ENCODE results near the gene IL4I1.

IL4I1 gene

GRCh38 chr19:49858088-49858985 lies 38.4 kb downstream of the IL4I1 start:
- peaks cover 0 to 3% (median 0%) of the 10 kb centered on the region in 4 experiments for H3K4me1 ChIP-seq (ENCODE audit: control extremely low read depth in 1 of 4, control insufficient read depth in 4 of 4, insufficient read depth in 4 of 4, low read length in 3 of 4)
- ChIA-PET POLR2A (interaction anchor here (0.6 to 1.3 kb wide), 2 partner anchors 9 to 43 kb away, joined by 3 to 5 read pairs; partner anchors contain the start of gene PNKP), CTCF (interaction anchor here (1.0 kb wide), 1 partner anchor 11 kb away, joined by 3 read pairs; no protein-coding TSS in a partner anchor)
- H3K4me3 ChIP-seq (ENCODE audit: control insufficient read depth in 1 of 7, extremely low read depth in 1 of 7, insufficient read depth in 4 of 7, low read depth in 2 of 7, low read length in 6 of 7) = no peak overlapping the region
- DNase-seq = no peak
- H3K27ac ChIP-seq (ENCODE audit: insufficient read depth in 1 of 2, low read depth in 1 of 2, low read length in 2 of 2, poor library complexity in 1 of 2, severe bottlenecking in 2 of 2) = no peak overlapping the region
- WGBS (ENCODE audit: insufficient coverage) = 97% methylated on average over 37 of the region's 37 CpGs
- no peaks in the 10 kb centered on the region for H3K27me3 ChIP-seq (replicated peaks in 2 of 5; ENCODE audit: control insufficient read depth in 4 of 5, insufficient read depth in 5 of 5, low read length in 4 of 5)
- H3K36me3 ChIP-seq (ENCODE audit: control insufficient read depth in 4 of 4, insufficient read depth in 4 of 4, low read length in 3 of 4) = peaks cover 3 to 81% (median 60%) of the 10 kb centered on the region in 4 experiments
- no peaks in the 10 kb centered on the region for H3K9me3 ChIP-seq (ENCODE audit: control extremely low read depth in 1 of 5, control insufficient read depth in 4 of 5, insufficient read depth in 2 of 5, low read depth in 1 of 5, low read length in 4 of 5)

DNA sequence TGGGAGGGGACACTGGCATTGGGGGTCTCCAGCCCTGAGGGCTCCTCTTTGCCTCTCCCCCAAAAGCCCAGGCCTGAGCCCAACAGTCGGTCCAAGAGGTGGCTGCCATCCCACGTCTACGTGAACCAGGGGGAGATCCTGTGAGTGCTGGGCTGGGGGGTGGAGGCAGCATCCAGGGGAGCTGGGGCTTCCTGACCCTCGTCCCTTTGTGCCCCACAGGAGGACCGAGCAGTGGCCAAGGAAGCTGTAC lies 38.9 kb downstream of the IL4I1 start:
- Histone ChIP-seq H3K27ac (ENCODE audit: insufficient read depth in 1 of 2, low read depth in 1 of 2, low read length in 2 of 2, poor library complexity in 1 of 2, severe bottlenecking in 2 of 2) (no peak overlapping the region), H3K36me3 (ENCODE audit: control insufficient read depth in 4 of 4, insufficient read depth in 4 of 4, low read length in 3 of 4) (peaks cover 3 to 77% (median 55%) of the 10 kb centered on the region in 4 experiments), H3K27me3 (replicated peaks in 2 of 5; ENCODE audit: control insufficient read depth in 4 of 5, insufficient read depth in 5 of 5, low read length in 4 of 5) (no peaks in the 10 kb centered on the region), H3K9me3 (ENCODE audit: control extremely low read depth in 1 of 5, control insufficient read depth in 4 of 5, insufficient read depth in 2 of 5, low read depth in 1 of 5, low read length in 4 of 5) (no peaks in the 10 kb centered on the region), H3K4me3 (ENCODE audit: control insufficient read depth in 1 of 7, extremely low read depth in 1 of 7, insufficient read depth in 4 of 7, low read depth in 2 of 7, low read length in 6 of 7) (no peak overlapping the region), H3K4me1 (ENCODE audit: control extremely low read depth in 1 of 4, control insufficient read depth in 4 of 4, insufficient read depth in 4 of 4, low read length in 3 of 4) (peaks cover 0 to 7% (median under 1%) of the 10 kb centered on the region in 4 experiments)
- ChIA-PET POLR2A (no interaction called here), CTCF (interaction anchor here (1.0 kb wide), 1 partner anchor 12 kb away, joined by 3 read pairs; no protein-coding TSS in a partner anchor)
- WGBS (ENCODE audit: insufficient coverage) = 94% methylated on average over 5 of the region's 5 CpGs
- DNase-seq = no peak

DNA sequence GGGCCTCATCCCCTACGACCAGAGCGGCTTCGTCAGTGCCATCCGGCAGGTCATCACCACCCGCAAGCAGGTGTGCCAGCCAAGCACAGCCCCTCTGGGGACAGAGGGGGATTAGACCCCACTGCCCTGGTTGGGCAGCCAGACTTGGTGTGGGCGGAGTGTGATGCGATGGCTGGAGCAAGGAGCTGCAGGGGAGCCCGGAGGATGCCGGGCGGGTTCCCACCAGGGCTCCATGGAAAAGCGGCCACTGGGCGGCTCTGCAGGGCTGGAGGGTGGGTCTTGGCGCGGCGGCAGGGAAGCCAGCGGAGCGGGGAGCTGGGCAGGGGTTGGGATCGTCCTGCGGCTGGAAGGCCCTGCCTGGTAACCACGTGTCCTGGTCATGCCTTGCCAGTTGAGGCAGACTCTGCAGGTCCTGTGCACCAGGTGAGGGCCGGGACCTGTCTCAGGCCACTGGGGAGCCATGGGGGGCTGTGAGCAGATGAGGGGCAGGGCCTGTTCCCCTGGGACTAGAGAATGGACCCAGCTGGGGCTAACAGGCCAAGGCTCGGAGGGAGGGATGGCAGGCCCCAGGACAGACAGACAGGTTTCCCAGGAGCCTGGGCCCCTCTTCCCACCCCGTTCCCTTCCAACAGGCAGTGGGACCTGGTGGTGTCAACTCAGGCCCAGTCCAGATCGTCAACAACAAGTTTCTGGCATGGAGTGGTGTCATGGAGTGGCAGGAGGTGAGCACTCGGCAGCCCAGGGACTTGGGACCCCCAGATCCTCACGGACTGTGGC lies 39.4 kb downstream of the IL4I1 start:
- Histone ChIP-seq H3K36me3 (ENCODE audit: control insufficient read depth in 4 of 4, insufficient read depth in 4 of 4, low read length in 3 of 4) (peaks cover 3 to 72% (median 52%) of the 10 kb centered on the region in 4 experiments), H3K9me3 (ENCODE audit: control extremely low read depth in 1 of 5, control insufficient read depth in 4 of 5, insufficient read depth in 2 of 5, low read depth in 1 of 5, low read length in 4 of 5) (no peaks in the 10 kb centered on the region), H3K27me3 (replicated peaks in 2 of 5; ENCODE audit: control insufficient read depth in 4 of 5, insufficient read depth in 5 of 5, low read length in 4 of 5) (no peaks in the 10 kb centered on the region), H3K4me3 (ENCODE audit: control insufficient read depth in 1 of 7, extremely low read depth in 1 of 7, insufficient read depth in 4 of 7, low read depth in 2 of 7, low read length in 6 of 7) (no peak overlapping the region), H3K4me1 (ENCODE audit: control extremely low read depth in 1 of 4, control insufficient read depth in 4 of 4, insufficient read depth in 4 of 4, low read length in 3 of 4) (peaks cover 2 to 12% (median 6%) of the 10 kb centered on the region in 4 experiments), H3K27ac (ENCODE audit: insufficient read depth in 1 of 2, low read depth in 1 of 2, low read length in 2 of 2, poor library complexity in 1 of 2, severe bottlenecking in 2 of 2) (no peak overlapping the region)
- ChIA-PET CTCF (interaction anchor here (0.8 to 1.0 kb wide), 2 partner anchors 12 to 39 kb away, joined by 3 read pairs; no protein-coding TSS in a partner anchor), POLR2A (no interaction called here)
- no peak for DNase-seq
- 97% methylated on average over 25 of the region's 26 CpGs for WGBS (ENCODE audit: insufficient coverage)

GRCh38 chr19:49856574-49857021 lies 40.1 kb downstream of the IL4I1 start:
- CTCF ChIA-PET = interaction anchor here (0.8 kb wide), 1 partner anchor 38 kb away, joined by 3 read pairs; no protein-coding TSS in a partner anchor
- H3K36me3 ChIP-seq (ENCODE audit: control insufficient read depth in 4 of 4, insufficient read depth in 4 of 4, low read length in 3 of 4) = peaks cover 3 to 67% (median 49%) of the 10 kb centered on the region in 4 experiments
- WGBS (ENCODE audit: insufficient coverage) = 92% methylated on average over 16 of the region's 18 CpGs

DNA sequence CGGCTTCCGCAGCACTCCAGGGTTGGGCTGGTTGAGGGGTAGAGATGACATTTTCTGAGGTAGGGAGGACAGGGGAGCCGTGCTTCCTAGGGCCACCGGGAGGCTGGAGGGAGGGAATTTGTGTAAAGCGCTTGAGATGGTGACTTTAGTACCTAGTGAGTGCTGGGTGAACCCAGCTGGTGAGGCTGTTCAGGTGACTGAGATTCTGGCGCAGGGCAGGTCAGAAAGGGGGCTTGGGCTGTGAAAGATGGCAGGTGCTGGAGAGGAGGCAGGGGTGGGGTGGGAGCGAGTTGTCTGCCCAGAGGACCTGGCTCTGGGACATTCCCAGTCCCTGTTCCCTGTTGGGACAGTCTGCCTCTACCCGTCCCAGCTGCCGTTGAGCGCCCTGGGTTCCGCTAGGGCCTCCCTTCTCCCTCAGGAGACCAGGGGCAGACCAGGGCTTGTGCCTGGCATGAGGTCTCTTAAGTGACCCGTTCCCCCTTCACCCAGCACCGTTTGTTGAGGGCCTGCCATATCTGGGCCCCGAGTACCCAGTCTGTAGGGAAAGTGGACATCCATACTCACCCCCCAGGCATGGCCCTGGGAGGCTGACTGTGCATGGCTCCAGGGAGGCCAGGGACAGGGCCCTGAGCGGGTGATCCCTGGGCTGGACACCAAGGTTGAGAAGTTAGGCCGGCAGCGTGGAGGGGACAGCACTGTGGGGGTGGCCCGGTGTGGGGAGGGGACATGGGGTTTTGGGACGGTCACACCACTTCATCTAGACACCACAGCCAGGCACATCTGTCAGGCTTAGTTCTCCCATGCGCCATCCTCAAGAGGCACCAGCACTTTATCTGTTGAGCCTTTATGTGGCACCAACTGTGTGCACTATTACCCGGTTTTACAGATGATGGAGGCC lies 40.8 kb downstream of the IL4I1 start:
- no peak overlapping the region for H3K4me3 ChIP-seq (ENCODE audit: control insufficient read depth in 1 of 7, extremely low read depth in 1 of 7, insufficient read depth in 4 of 7, low read depth in 2 of 7, low read length in 6 of 7)
- ChIA-PET CTCF (interaction anchor here (0.8 kb wide), 1 partner anchor 37 kb away, joined by 3 read pairs; no protein-coding TSS in a partner anchor), POLR2A (no interaction called here)
- WGBS (ENCODE audit: insufficient coverage) = 97% methylated on average over 17 of the region's 21 CpGs
- H3K4me1 ChIP-seq (ENCODE audit: control extremely low read depth in 1 of 4, control insufficient read depth in 4 of 4, insufficient read depth in 4 of 4, low read length in 3 of 4) = peaks cover 4 to 17% (median 10%) of the 10 kb centered on the region in 4 experiments
- H3K27me3 ChIP-seq (replicated peaks in 2 of 5; ENCODE audit: control insufficient read depth in 4 of 5, insufficient read depth in 5 of 5, low read length in 4 of 5) = no peaks in the 10 kb centered on the region
- no peak for DNase-seq
- no peaks in the 10 kb centered on the region for H3K9me3 ChIP-seq (ENCODE audit: control extremely low read depth in 1 of 5, control insufficient read depth in 4 of 5, insufficient read depth in 2 of 5, low read depth in 1 of 5, low read length in 4 of 5)
- H3K36me3 ChIP-seq (ENCODE audit: control insufficient read depth in 4 of 4, insufficient read depth in 4 of 4, low read length in 3 of 4) = peaks cover 3 to 61% (median 43%) of the 10 kb centered on the region in 4 experiments
- peak overlapping the region in 1 of 2 experiments; percentile 25 for H3K27ac ChIP-seq (ENCODE audit: insufficient read depth in 1 of 2, low read depth in 1 of 2, low read length in 2 of 2, poor library complexity in 1 of 2, severe bottlenecking in 2 of 2)

More at GRCh38 chr19:49856574-49857021, 40.1 kb downstream of the IL4I1 start:
- no peaks in the 10 kb centered on the region for H3K27me3 ChIP-seq (replicated peaks in 2 of 5; ENCODE audit: control insufficient read depth in 4 of 5, insufficient read depth in 5 of 5, low read length in 4 of 5)
- H3K9me3 ChIP-seq (ENCODE audit: control extremely low read depth in 1 of 5, control insufficient read depth in 4 of 5, insufficient read depth in 2 of 5, low read depth in 1 of 5, low read length in 4 of 5) = no peaks in the 10 kb centered on the region
- POLR2A ChIA-PET = no interaction called here
- no peak overlapping the region for H3K4me3 ChIP-seq (ENCODE audit: control insufficient read depth in 1 of 7, extremely low read depth in 1 of 7, insufficient read depth in 4 of 7, low read depth in 2 of 7, low read length in 6 of 7)
- H3K27ac ChIP-seq (ENCODE audit: insufficient read depth in 1 of 2, low read depth in 1 of 2, low read length in 2 of 2, poor library complexity in 1 of 2, severe bottlenecking in 2 of 2) = peak overlapping the region in 1 of 2 experiments; percentile 25
- no peak for DNase-seq
- peaks cover 4 to 17% (median 10%) of the 10 kb centered on the region in 4 experiments for H3K4me1 ChIP-seq (ENCODE audit: control extremely low read depth in 1 of 4, control insufficient read depth in 4 of 4, insufficient read depth in 4 of 4, low read length in 3 of 4)

- Histone ChIP-seq H3K27ac (ENCODE audit: insufficient read depth in 1 of 2, low read depth in 1 of 2, low read length in 2 of 2, poor library complexity in 1 of 2, severe bottlenecking in 2 of 2) (no peak overlapping the region), H3K36me3 (ENCODE audit: control insufficient read depth in 4 of 4, insufficient read depth in 4 of 4, low read length in 3 of 4) (peaks cover 3 to 55% (median 37%) of the 10 kb centered on the region in 4 experiments), H3K4me1 (ENCODE audit: control extremely low read depth in 1 of 4, control insufficient read depth in 4 of 4, insufficient read depth in 4 of 4, low read length in 3 of 4) (peaks cover 4 to 18% (median 14%) of the 10 kb centered on the region in 4 experiments), H3K27me3 (replicated peaks in 2 of 5; ENCODE audit: control insufficient read depth in 4 of 5, insufficient read depth in 5 of 5, low read length in 4 of 5) (no peaks in the 10 kb centered on the region), H3K4me3 (ENCODE audit: control insufficient read depth in 1 of 7, extremely low read depth in 1 of 7, insufficient read depth in 4 of 7, low read depth in 2 of 7, low read length in 6 of 7) (no peak overlapping the region), H3K9me3 (ENCODE audit: control extremely low read depth in 1 of 5, control insufficient read depth in 4 of 5, insufficient read depth in 2 of 5, low read depth in 1 of 5, low read length in 4 of 5) (no peaks in the 10 kb centered on the region)
- WGBS (ENCODE audit: insufficient coverage) = 96% methylated on average over 10 of the region's 12 CpGs
- POLR2A ChIA-PET = no interaction called here
- CTCF ChIA-PET = no interaction called here
- no peak for DNase-seq
These were observed 41.4 kb downstream of the IL4I1 start for GRCh38 chr19:49855277-49855675.

Measured in common myeloid progenitor, CD34-positive (primary cell).